Measurements from ENCODE around the gene COPZ1. TPM values are rescaled to one million over a fixed set of nuclear protein-coding genes. Genes with fewer than 3 reads are reported as not detected.

The COPZ1 gene
- total and polyA plus RNA-seq, 9 of the 15 experiments (the other 6 are each of a cell fraction or from before 2014, with no cell fraction given) = 137 to 487 (median 233) TPM

DNA sequence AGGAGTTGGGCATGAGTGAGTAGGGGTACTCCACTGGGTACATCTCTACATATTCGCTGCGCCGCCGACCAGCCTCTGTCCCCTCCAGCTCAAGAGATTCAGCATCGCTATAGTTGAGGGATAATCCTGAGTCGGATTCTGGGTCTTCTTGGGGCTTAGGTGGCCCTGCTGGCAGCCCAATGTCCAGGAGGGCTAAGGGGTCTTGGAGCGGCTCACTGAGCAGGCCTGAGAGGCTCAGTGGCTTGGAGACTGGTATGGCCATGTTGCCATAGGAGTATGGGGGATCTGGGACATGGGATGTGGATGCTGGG lies 32.0 kb upstream of the COPZ1 start:
- peaks cover 89% of the 10 kb centered on the region for H3K36me3 ChIP-seq (ENCODE audit: control insufficient read depth, insufficient read depth, low read length)
- peak overlapping the region; percentile 53 for H3K4me3 ChIP-seq
- H3K9me3 ChIP-seq (replicated peaks; ENCODE audit: control insufficient read depth, insufficient read depth, low read depth, low read length) = no peaks in the 10 kb centered on the region
- no peak for ATAC-seq
- peaks cover 38 to 47% of the 10 kb centered on the region in 2 experiments; a peak in 4 of 5 replicates for H3K4me1 ChIP-seq (replicated peaks in 1 of 2; ENCODE audit: control insufficient read depth in 2 of 2, insufficient read depth in 2 of 2, low read length in 2 of 2)
- no peaks in the 10 kb centered on the region for H3K9me1 ChIP-seq (ENCODE audit: control insufficient read depth, insufficient read depth, low read length)
- peaks cover 98% of the 10 kb centered on the region for H3K79me2 ChIP-seq (ENCODE audit: control insufficient read depth, insufficient read depth, low read length)
- H2AFZ ChIP-seq (ENCODE audit: low read depth, low read length) = no peak overlapping the region
- POLR2A ChIA-PET = interaction anchor here (0.6 to 9.8 kb wide), 12 partner anchors 8 to 95 kb away, joined by 3 to 155 read pairs (median 8); partner anchors contain the start of genes CBX5, COPZ1 and HNRNPA1
- H3K27ac ChIP-seq (ENCODE audit: extremely low read depth, low read depth, low read length) = peak overlapping the region; percentile 72
- peak in 1 of 4 experiments; percentile 5 for DNase-seq (ENCODE audit: extremely low read depth in 1 of 4, low spot score in 3 of 4)
- intact Hi-C loops (cut with micrococcal nuclease) = loop anchor here (10.0 kb wide), 1 partner anchor 278 kb away; no protein-coding TSS in a partner anchor
- H3K4me2 ChIP-seq (ENCODE audit: insufficient read depth, low read length) = peak overlapping the region; percentile 99
- no TSS peak for BruUV-seq (replicated peaks)
- no peak for FAIRE-seq
- peaks cover 18% of the 10 kb centered on the region; the same call in 1 of the 2 replicates for H4K20me1 ChIP-seq (replicated peaks; ENCODE audit: control insufficient read depth, insufficient read depth, low read length)
- 20% methylated on average over 7 of the region's 7 CpGs for WGBS (ENCODE audit: insufficient coverage, low coverage, missing lambda C conversion rate)
- TF ChIP-seq PHF21A (IDR thresholded peaks at IDR 0.05; ENCODE audit: borderline replicate concordance, low read depth) (no peak), ASH1L (IDR thresholded peaks at IDR 0.05; ENCODE audit: borderline replicate concordance, low read depth, partially characterized antibody) (no peak), KDM5B (IDR thresholded peaks at IDR 0.05; ENCODE audit: insufficient replicate concordance, low read depth, low read length) (peak; percentile 15), BRD4 (IDR thresholded peaks at IDR 0.05) (no peak), ARHGAP35 (IDR thresholded peaks at IDR 0.05; ENCODE audit: partially characterized antibody) (peak; percentile 9), ZKSCAN8 (CRISPR knock-in tag; IDR thresholded peaks at IDR 0.05) (no peak), NR2C2 (CRISPR knock-in tag; IDR thresholded peaks at IDR 0.05) (no peak), NR2C2 (tag; IDR thresholded peaks at IDR 0.05) (no peak), ZNF668 (CRISPR knock-in tag; IDR thresholded peaks at IDR 0.05) (no peak), TAF7 (tag; IDR thresholded peaks at IDR 0.05) (no peak)
- H3K9ac ChIP-seq (ENCODE audit: insufficient read depth in 1 of 2, low read depth in 2 of 2, low read length in 2 of 2) = peak overlapping the region; percentile 67 to 94
- CTCF ChIA-PET (ENCODE audit: low intra/inter-chr PET ratio) = interaction anchor here (4.1 kb wide), 1 partner anchor 67 kb away, joined by 33 read pairs; no protein-coding TSS in a partner anchor
- in situ Hi-C loops (cut with MboI) = loop anchor here (5.0 to 10.0 kb wide), 2 partner anchors 34 to 72 kb away; partner anchors contain the start of genes COPZ1 and GPR84
- no peaks in the 10 kb centered on the region; a peak in 1 of 5 replicates for H3K27me3 ChIP-seq (ENCODE audit: control insufficient read depth in 2 of 2, insufficient read depth in 2 of 2, low read length in 2 of 2)
